HG03565 (cell line): Measurements from ENCODE around the gene ZNF22.

Source experiments
- ATAC-seq: cut with Tn5 transposase; IDR thresholded peaks from one replicate; pipeline ENCODE4 v1.9.1; 2021; ENCODE audit warnings: mild to moderate bottlenecking, moderate library complexity; ENCODE audit not compliant: unreplicated experiment

ZNF22 gene

GRCh38 chr10:44963772-44964633 lies 36.7 kb upstream of the ZNF22 start:
- no peak for ATAC-seq

- ATAC-seq = no peak
Measured at GRCh38 chr10:44965104-44965503, 35.6 kb upstream of the ZNF22 start.

- ATAC-seq = no peak
Measured at GRCh38 chr10:44965651-44966097, 35.0 kb upstream of the ZNF22 start.

- no peak for ATAC-seq
Measured at GRCh38 chr10:44966129-44966815, 34.5 kb upstream of the ZNF22 start.

- ATAC-seq = no peak
Measured at GRCh38 chr10:44966816-44967509, 33.8 kb upstream of the ZNF22 start.

- no peak for ATAC-seq
Measured at GRCh38 chr10:44967616-44968015, 33.1 kb upstream of the ZNF22 start.

- ATAC-seq = no peak
Measured at GRCh38 chr10:44968091-44968490, 32.6 kb upstream of the ZNF22 start.

GRCh38 chr10:44968500-44969400 lies 32.0 kb upstream of the ZNF22 start:
- ATAC-seq = no peak

- no peak for ATAC-seq
Measured at GRCh38 chr10:44969854-44970253, 30.9 kb upstream of the ZNF22 start.

- ATAC-seq = no peak
Measured at GRCh38 chr10:44970812-44971395, 29.8 kb upstream of the ZNF22 start.

- ATAC-seq = no peak
Measured at GRCh38 chr10:44971434-44971833, 29.3 kb upstream of the ZNF22 start.

GRCh38 chr10:44971935-44972757 lies 28.6 kb upstream of the ZNF22 start:
- no peak for ATAC-seq

- ATAC-seq = no peak
Measured at GRCh38 chr10:44972874-44973306, 27.8 kb upstream of the ZNF22 start.

GRCh38 chr10:44973323-44974081 lies 27.2 kb upstream of the ZNF22 start:
- ATAC-seq = no peak

- ATAC-seq = no peak
Measured at GRCh38 chr10:44974082-44974627, 26.6 kb upstream of the ZNF22 start.

- peak; percentile 67 for ATAC-seq
Measured at GRCh38 chr10:44974628-44975430, 25.9 kb upstream of the ZNF22 start.
